T-helper 2 cell treated with Interferon-gamma antibody and Interleukin-4, amounts not matched to agents 100 ng/mL and 5 ng/mL, for 36 hours (primary cell): Measurements from ENCODE around the gene MAP9. TPM values are rescaled to one million over a fixed set of nuclear protein-coding genes. Genes with fewer than 3 reads are reported as not detected.
"Not testable (repeated sequence)": the region's sequence is repeated elsewhere in the genome, so short reads cannot be mapped to it uniquely, and the experiment has no call there.

Source experiments
- intact Hi-C: fragments of 100-400 bp; cut with micrococcal nuclease; formaldehyde crosslinking; loops from one replicate; pipeline ENCODE4 v1.15.1; 2023
- total RNA-seq: library from RNA; stranded (reverse); gene quantifications from 2 replicates; pipeline ENCODE4 v1.2.3, GENCODE V29; 2022

The MAP9 gene
- total RNA-seq, result 3.1 and 3.3 TPM in 2 replicates

DNA sequence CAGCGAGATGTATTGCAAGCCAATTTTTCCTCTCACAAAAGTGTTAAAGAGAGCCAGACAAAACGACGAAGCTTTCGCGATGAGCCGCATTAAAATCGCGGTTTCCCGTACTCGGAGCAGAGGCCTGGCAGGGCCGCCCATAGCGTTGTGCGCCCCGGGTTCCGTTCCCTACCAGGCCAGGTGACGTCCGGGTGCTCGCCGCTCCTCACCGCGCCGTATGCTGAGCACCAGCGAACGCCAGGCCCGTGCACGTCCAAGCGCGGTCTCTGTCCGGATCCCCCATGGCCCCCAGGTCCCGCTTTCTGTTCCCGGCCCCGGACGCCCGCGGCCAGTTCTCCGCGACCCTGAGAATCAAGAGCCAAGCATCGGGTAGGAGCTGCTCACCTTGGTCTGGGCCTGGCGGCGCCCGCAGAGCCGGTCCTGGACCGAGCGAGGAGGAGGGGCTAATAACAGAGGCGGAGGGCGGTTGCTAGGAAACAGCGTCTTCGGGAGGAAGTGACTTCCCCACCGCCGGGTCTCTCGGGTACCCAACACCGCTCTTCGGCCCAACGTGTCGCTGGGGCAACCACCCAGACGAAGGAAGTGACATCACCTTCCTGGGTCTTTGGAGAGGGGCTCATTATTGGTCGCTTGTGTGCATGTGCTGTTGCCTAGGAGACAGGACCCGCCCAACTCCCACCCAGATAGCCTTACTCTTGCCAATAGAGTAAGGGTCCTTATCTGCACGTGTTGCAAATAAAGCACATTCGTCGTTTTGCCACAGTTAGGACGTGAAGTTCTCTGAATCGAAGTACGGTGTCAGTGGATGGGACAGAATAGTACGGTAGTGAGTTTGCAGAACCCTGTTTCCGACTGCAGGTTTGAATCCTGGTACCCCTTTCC, at the start of gene MAP9:
Gene MAP9, minus strand, starts transcription at position 579 of the 882 bp plus-strand sequence. CDS start 1,115 bp downstream, outside the sequence.
- intact Hi-C loops, result loop anchor here (1.0 to 10.0 kb wide), 6 partner anchors 207 to 826 kb away; partner anchors contain the start of genes CTSO, GUCY1B1, LRAT and PLRG1

DNA sequence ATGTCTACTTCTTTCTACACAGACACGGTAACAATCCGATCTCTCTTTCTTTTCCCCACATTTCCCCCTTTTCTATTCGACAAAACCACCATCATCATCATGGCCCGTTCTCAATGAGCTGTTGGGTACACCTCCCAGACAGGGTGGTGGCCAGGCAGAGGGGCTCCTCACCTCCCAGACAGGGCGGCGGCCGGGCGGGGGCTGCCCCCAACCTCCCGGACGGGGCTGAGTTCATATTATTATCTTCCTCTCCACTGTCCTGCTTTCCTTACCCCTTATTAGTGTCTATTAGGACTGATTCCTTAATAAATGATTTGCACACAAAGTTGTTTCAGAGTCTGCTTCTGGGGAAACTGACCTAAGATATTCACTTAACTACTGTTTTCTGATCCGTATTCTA, 48.0 kb upstream of the MAP9 start:
- intact Hi-C loops, result not testable (repeated sequence)

DNA sequence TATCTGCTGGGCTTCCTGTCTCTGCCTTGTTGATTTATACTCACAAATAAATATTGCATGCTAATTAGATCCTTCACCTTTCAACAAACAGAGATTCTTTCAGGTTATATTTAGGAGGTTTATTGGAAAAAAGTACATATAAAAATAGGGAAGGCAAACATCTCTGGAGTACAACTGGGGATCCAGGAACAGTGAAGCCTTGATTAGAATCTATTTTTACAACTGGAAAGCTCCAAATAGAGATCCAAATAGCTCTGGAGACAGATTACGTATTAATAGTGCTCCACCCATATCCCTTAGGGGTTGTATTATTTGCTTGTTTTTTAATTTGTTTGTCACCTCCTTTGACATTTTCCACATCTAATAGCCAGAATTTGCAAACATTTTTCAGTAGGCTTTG, 46.9 kb upstream of the MAP9 start:
- intact Hi-C loops, result no loop called here

DNA sequence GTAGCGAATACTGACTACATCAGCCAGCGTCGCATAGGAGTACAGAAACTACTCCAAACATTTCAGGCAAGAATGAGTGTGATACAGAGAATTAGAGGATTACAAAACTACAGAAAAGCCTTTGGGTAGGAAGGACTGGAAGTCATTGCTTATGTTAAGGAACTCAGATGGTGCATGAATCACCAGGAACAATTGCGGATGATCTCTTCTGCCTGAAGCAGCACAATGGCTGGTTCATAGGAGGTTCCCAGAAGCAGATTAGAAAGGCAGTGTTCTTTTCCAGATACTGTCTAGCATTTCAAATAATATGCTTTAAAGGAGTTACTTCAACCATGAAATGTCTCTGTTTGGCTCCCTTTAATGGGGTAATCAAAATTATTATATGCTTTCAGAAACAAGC, 42.5 kb upstream of the MAP9 start:
- intact Hi-C loops, result no loop called here

DNA sequence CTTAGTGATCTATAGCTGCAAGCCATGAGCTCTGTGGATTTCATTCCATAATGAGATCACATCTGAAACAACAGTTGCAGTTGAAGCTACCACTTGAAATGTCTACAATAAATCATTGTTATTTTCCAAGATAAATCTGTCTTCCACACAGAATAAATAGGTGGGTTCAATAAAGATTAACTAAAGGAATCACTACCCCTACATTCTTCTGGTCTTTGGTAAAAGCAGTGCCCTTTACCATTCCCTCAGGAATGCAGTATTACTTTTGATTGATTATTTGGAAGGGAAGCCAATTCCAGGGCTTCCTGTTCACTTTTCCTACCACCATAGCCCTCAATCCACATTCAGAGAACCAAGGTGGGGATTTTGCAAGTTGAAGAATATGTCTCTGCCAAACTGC, 38.9 kb upstream of the MAP9 start:
- intact Hi-C loops, result no loop called here

DNA sequence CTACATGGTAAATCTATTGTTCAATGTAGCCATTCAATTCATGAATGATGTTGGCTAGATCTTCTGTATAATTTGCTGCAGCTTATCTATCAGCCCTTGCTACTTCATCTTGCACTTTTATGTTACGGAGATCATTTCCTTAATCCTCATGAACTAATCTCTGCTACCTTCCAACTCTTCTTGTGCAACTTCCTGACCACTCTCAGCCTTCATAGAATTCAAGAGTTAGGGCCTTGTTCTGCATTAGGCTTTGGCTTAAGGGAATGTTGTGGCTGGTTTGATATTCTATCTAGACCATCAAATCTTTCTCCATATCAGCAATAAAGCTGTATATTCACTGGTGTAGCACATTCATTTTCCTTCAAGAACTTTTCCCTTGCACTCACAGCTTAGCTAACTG, 36.7 kb upstream of the MAP9 start:
- intact Hi-C loops, result no loop called here

DNA sequence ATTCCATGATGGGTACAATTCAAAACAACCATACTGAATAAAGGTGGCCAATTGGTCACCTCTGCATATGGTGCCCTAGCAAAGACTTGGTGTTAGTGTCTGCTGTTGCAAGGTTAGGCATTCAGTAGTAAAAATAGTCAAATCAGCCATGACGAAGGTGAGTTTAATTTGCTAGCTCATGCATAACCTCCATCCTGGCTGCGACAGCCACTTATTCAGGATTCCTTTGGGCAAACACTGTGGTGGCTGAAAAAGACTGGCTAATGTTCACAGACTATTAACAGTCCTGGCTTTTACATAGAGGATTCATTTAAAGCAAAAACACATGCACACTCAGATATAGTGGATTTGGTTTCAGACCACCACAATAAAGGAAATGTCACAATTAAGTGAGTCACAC, 34.8 kb upstream of the MAP9 start:
- intact Hi-C loops, result no loop called here

DNA sequence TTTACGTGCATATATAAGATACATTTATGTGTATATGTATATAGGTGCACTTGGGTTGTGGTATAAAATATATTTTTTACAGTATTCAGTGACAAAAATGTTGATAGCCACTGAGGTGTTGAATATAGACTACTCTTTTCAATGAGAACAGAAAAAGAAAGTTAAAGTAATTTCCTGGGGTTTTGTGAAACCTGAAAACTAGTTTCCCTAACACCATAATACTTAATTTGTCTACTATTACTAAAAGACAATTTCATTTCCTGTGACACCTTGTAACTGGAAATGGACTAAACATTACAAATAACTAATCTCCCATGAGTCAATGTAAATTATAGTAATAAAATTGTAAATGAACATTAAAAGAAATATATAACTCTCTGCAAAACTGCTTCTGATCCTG, 32.0 kb upstream of the MAP9 start:
- intact Hi-C loops, result no loop called here

DNA sequence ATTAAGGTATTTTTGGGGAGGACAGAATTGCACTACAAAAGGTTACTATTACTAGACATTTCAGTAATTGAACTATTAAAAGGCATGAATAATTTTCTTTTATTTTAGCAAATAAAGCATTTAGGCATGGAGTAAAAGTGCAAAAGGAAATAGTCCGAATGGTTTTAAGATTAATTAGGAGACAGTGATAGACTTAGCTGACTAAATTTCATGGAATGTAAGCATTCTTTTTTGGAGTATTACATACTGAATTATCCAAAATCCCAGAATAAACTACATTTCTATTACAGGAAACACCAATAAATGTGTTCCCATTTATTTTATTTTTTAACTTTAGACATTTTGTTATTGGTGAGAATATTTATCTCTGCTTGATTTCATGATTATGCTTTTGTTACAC, 30.7 kb upstream of the MAP9 start:
- intact Hi-C loops, result no loop called here

DNA sequence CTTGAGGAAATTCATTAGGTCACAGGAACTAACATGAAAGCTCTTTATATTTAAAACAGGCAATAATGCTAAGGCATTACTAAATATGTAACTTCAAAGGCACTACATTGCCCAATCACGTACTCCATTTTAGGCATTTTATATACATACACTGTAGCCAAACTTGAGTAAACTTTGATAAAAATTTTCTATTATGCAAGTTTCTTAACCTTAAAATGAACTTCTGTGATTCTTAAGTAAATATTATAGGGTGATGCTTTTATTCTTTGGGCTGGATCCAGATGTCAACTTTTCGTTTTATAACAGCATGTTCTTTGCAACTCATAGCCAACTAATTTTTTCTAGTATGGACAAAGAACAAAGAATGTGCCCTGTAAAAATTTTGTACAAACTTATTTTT, 28.3 kb upstream of the MAP9 start:
- intact Hi-C loops, result no loop called here

DNA sequence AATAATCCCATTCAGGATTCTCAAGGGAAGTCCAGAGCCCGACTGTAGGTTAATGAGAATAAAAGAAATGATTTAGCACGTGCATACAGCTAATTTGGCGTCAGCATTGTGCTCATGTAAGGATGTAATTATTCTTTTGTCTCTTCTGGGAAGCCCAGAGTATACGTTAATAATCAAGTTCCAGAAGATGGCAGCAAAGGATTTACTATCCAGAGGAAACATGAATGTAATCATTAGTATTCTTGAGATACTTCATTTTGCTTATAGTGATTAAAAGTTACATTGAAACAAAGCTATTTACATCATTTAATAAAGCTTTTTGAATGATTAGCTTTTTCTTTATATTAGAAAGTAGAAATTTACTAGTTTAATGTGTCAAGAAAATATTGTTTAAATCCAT, 27.1 kb upstream of the MAP9 start:
- intact Hi-C loops, result no loop called here

DNA sequence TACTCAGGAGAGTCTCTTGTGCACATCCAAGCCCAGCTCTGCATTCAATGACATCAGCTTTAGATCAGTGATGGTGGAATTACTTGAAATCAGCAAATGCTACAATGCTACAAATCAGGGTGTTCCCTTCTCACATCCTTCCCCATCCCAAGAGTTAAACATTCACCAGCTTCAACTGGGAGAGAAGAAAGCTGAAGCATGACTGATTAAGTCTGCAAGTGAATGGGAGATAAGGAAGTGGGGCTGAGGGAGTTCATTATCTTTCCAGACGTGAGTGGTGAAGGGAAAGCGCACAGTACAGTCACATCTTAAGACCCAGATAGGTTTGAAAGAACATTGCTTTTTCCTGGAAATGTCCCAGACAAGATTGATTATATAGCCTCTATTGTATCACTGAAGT, 26.2 kb upstream of the MAP9 start:
- intact Hi-C loops, result no loop called here

DNA sequence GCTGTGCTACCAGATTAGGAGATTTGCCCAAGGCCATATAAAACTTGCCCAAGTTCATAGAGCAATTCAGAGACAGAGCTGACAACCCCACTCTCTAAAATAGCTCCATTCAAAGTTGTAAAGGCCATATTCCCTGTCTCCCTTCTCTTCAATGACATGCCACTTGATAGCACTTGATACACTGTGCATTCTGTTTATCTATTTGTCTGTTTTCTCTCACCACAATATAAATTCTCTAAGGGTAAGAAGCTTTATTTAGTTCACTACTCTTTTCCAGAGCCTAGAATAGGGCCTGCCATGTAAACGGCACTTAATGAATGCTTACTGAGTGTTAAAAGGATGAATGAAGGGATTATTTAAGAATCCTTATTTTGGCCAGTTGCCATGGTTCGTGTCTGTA, 24.1 kb upstream of the MAP9 start:
- intact Hi-C loops, result no loop called here

DNA sequence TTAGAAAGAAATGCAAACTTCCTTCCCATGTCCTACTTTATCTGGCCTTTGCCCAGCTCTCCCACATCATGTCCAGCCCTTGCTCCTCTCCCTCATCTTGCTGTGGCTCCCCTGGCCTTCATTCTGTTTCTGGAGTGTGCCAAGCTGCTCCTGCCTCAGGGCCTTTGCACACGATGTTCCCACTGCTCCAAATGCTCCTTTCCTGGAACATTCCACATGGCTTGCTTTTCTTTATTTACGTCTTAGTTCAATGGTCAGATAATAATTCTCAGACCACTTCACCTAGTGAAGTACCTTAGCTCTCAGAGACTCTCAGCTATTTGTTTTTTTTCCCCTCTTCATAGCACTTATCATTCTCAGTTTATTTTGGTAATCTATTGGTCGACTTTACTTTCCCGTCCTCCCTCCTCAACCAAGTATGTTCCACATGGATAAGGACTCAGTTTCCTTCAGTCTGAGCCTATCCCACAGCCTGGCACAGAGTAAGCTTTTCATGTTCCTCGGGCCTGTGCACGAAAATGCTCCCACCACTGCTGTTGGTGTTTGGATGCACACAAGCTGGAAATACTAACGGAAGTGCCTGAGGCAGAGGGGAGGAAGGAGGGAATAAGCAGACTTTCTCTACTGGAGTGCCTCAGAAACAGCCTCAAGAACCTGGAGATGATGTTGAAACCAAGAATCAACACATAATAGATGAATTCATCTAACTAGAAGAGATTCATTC, 23.4 kb upstream of the MAP9 start:
- intact Hi-C loops, result no loop called here

DNA sequence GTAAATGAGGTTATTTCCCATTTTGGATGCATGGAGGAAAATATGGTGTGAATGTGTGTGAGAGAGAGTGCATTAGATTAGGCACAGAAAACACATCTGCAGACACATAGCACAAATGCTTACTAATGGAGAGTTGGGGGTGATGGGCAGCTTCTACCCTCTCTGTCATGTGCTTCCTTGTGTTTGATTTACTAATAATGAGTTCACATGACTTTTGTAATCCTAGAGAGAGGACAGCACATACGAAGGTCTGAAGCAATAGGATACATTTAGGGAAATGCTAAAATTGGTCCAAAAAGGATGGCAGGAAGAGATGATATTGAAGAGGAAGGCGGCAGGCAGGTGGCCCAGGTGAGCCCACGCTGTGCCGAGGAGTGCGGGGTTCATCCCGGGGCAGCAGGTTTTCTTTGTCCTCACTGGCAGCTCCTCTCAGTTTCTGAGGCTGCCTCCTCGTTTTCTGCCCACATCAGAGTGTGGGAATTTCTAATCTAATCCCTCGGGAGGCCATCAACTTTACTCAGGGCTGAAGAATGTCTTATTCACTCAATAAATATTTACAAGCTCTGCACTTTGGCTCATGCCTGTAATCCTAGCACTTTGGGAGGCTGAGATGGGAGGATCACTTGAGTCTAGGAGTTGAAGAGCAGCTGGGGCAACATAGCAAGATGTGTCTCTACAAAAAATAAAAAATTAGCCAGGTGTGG, 15.9 kb upstream of the MAP9 start:
- intact Hi-C loops, result no loop called here

DNA sequence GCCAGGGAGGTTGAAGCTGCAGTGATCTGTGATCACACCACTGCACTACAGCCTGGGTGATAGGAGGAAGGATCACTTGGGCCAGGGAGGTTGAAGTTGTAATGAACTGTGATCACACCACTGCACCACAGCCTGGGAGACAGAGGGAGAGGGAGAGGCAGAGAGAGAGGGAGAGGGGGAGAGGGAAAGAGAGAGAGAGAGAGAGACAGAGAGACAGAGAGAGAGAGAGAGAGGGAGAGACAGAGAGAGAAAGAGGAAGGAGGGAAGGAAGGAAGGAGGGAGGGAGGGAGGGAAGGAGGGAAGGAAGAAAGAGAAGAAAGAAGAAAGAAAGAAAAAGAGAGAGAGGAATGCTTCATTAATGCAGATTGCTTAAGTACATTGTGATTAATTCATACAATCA, 15.2 kb upstream of the MAP9 start:
- intact Hi-C loops, result no loop called here

DNA sequence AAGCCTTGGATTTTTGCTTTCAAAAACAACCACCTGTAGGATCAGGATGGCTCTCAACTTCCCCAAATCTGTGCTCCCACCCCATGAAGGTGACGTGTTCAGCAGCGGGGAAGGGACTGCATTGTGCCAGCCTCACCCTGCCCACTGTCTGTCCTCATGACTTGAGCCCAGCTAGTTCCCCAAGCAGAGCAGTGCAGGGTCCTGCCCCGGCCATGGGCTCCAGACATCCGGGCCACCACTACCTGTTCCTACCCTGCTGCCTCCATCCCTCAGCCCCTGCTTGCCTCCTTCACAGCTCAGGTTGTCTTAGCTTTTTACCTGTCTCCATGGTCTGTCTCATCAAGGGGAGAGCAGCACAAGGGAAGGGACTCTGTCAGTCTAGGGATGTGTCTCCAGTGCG, 11.4 kb upstream of the MAP9 start:
- intact Hi-C loops, result no loop called here

DNA sequence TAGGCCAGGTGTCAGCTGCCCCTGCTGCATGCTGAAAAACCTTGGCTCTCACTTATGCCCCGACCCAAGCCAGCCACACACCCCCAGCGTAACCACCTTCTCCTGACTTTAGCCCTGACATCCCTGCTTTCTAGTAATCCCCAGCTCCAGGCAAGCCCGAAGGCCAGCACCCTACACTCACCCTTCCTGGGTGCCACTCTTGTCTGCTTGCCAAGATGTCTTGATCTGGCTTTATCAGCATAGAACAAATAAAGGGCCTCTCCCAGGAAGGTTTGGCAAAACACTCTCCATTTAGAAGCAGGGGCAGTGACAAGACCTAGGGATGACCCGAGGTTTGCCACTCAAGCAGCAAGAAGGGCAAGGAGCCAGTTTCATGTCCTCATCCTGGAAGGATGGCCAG, 6.8 kb upstream of the MAP9 start:
- intact Hi-C loops, result no loop called here

DNA sequence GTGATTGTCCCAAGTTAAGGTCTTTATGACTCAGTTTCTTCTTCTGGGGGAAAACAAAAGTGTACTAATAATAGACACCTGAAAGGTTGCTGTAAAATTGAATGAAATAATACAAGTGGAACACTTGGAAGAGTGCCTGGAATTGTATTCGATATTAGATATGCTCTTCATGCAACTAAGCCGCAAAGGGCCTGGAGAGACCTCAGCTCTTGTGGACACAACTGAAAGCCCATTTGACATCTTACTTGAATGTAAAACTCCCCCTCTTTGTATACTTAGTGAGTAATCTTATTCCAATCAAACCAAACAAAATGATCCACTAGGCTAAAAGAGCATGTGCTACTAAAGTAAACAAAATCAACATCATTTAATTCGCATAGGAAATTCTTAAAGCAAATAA, 511 bp upstream of the MAP9 start:
- intact Hi-C loops, result loop anchor here (2.0 to 10.0 kb wide), 3 partner anchors 352 to 635 kb away; partner anchors contain the start of genes GUCY1B1 and LRAT

DNA sequence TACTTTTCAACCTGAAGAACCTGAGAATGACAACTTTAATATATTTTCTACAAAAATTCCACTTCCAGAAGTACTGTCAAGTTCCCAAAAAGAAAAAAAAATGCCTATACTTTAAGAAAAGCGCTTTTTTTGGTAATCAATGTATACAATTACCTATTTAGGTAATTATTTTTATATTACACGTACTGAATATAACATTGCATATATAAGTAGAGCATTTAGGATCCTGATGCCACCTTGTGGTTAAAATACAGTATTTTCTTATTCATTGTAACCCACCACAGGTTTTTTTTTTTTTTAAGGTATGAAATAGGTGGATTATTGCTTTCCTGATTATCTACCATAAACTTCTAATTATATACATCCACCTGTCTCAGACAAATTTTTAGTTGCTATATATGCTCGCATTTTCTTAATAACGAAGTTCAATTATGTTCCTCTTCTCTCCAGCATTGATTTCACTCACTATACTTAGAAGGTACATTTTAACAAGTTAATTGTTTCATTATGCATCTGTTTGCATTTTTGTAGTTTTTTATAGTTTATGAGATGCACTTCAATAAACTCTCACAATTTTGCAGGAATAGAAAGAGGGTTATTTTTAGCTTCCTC, 5.2 kb downstream of the MAP9 start:
- intact Hi-C loops, result loop anchor here (1.0 to 10.0 kb wide), 5 partner anchors 347 to 819 kb away; no protein-coding TSS in a partner anchor

DNA sequence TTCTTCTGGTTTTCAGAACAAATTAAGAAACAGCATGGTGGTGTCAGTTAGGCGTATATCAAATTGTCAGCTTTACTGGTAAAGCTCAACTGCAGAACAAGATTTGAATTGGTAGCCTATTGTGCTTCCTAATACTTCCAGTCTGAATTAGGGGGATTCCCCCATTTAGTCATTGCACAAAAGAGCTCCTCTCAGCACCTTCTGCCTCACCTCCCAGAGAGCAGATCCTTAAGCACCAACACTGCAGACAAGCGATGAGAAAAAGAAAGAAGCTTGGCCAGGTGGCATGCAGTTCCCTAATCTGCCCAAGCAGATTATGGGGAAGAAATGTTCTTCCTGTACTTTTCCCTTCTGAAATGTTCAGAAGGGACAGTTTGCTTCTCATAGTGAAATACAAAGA, 9.2 kb downstream of the MAP9 start:
- intact Hi-C loops, result no loop called here
